GM19324 (cell line): Measurements from ENCODE around the gene RDX.
"Not testable (repeated sequence)": the region's sequence is repeated elsewhere in the genome, so short reads cannot be mapped to it uniquely, and the experiment has no call there.

Experiments used
- ATAC-seq: cut with Tn5 transposase; IDR thresholded peaks from one replicate; pipeline ENCODE4 v1.9.1; 2021; ENCODE audit warnings: mild to moderate bottlenecking, moderate library complexity; ENCODE audit not compliant: unreplicated experiment, low FRiP score

Gene RDX

GRCh38 chr11:110208678-110209312 lies 87.6 kb downstream of the RDX start:
- ATAC-seq: not testable (repeated sequence)

- no peak for ATAC-seq
These were observed 89.3 kb downstream of the RDX start for GRCh38 chr11:110207123-110207522.

GRCh38 chr11:110200836-110201235 lies 95.6 kb downstream of the RDX start:
- ATAC-seq: no peak

- no peak for ATAC-seq
These were observed 96.2 kb downstream of the RDX start for GRCh38 chr11:110200241-110200640.

- no peak for ATAC-seq
These were observed 97.0 kb downstream of the RDX start for GRCh38 chr11:110199184-110199981.

GRCh38 chr11:110198031-110198729 lies 98.2 kb downstream of the RDX start:
- ATAC-seq: no peak

GRCh38 chr11:110196884-110197420 lies 99.5 kb downstream of the RDX start:
- no peak for ATAC-seq

GRCh38 chr11:110196241-110196754 lies 100.1 kb downstream of the RDX start:
- ATAC-seq: no peak

GRCh38 chr11:110194211-110194766 lies 102.1 kb downstream of the RDX start:
- ATAC-seq: not testable (repeated sequence)

- ATAC-seq: peak; percentile 44
These were observed 103.7 kb downstream of the RDX start for GRCh38 chr11:110192604-110193282.

GRCh38 chr11:110190885-110191284 lies 105.5 kb downstream of the RDX start:
- ATAC-seq: no peak

- ATAC-seq: no peak
These were observed 108.7 kb downstream of the RDX start for GRCh38 chr11:110187731-110188130.

GRCh38 chr11:110186867-110187266 lies 109.5 kb downstream of the RDX start:
- ATAC-seq: no peak

GRCh38 chr11:110186456-110186855 lies 110.0 kb downstream of the RDX start:
- ATAC-seq: no peak

GRCh38 chr11:110185599-110185998 lies 110.8 kb downstream of the RDX start:
- no peak for ATAC-seq

- ATAC-seq: no peak
These were observed 111.3 kb downstream of the RDX start for GRCh38 chr11:110185121-110185591.

GRCh38 chr11:110184456-110184855 lies 112.0 kb downstream of the RDX start:
- ATAC-seq: no peak

GRCh38 chr11:110182886-110183285 lies 113.5 kb downstream of the RDX start:
- no peak for ATAC-seq

- ATAC-seq: no peak
These were observed 117.3 kb downstream of the RDX start for GRCh38 chr11:110179064-110179463.

GRCh38 chr11:110177086-110177456 lies 119.3 kb downstream of the RDX start:
- ATAC-seq: no peak
